Measurements from ENCODE around the gene RPS23.

DNA sequence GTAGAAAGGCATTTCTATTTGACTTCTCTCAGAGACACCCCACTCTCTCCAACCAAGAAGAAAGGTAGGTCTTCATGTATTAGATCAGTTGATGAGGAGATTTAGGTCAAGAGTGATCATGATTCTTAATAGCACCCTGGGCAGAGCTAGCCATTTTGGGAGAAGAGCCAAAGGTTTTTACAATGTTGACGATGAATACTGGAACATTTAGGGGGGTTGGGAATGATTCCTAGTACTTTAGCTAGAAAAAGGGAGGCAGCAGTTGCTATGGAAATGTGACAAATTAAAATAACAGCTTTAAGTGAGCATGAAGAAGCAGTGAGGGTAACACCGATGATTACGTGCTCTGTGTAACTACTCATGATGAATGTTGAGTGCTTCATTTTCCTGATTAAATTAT, 9.5 kb upstream of the RPS23 start:
- TF ChIP-seq, protein P1, sequence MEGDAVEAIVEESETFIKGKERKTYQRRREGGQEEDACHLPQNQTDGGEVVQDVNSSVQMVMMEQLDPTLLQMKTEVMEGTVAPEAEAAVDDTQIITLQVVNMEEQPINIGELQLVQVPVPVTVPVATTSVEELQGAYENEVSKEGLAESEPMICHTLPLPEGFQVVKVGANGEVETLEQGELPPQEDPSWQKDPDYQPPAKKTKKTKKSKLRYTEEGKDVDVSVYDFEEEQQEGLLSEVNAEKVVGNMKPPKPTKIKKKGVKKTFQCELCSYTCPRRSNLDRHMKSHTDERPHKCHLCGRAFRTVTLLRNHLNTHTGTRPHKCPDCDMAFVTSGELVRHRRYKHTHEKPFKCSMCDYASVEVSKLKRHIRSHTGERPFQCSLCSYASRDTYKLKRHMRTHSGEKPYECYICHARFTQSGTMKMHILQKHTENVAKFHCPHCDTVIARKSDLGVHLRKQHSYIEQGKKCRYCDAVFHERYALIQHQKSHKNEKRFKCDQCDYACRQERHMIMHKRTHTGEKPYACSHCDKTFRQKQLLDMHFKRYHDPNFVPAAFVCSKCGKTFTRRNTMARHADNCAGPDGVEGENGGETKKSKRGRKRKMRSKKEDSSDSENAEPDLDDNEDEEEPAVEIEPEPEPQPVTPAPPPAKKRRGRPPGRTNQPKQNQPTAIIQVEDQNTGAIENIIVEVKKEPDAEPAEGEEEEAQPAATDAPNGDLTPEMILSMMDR (IDR thresholded peaks at IDR 0.05): no peak
- TF ChIP-seq, protein P2, sequence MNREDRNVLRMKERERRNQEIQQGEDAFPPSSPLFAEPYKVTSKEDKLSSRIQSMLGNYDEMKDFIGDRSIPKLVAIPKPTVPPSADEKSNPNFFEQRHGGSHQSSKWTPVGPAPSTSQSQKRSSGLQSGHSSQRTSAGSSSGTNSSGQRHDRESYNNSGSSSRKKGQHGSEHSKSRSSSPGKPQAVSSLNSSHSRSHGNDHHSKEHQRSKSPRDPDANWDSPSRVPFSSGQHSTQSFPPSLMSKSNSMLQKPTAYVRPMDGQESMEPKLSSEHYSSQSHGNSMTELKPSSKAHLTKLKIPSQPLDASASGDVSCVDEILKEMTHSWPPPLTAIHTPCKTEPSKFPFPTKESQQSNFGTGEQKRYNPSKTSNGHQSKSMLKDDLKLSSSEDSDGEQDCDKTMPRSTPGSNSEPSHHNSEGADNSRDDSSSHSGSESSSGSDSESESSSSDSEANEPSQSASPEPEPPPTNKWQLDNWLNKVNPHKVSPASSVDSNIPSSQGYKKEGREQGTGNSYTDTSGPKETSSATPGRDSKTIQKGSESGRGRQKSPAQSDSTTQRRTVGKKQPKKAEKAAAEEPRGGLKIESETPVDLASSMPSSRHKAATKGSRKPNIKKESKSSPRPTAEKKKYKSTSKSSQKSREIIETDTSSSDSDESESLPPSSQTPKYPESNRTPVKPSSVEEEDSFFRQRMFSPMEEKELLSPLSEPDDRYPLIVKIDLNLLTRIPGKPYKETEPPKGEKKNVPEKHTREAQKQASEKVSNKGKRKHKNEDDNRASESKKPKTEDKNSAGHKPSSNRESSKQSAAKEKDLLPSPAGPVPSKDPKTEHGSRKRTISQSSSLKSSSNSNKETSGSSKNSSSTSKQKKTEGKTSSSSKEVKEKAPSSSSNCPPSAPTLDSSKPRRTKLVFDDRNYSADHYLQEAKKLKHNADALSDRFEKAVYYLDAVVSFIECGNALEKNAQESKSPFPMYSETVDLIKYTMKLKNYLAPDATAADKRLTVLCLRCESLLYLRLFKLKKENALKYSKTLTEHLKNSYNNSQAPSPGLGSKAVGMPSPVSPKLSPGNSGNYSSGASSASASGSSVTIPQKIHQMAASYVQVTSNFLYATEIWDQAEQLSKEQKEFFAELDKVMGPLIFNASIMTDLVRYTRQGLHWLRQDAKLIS (CRISPR knock-in tag; IDR thresholded peaks at IDR 0.05; ENCODE audit: borderline replicate concordance): no peak
- TF ChIP-seq IRF2 (CRISPR knock-in tag; IDR thresholded peaks at IDR 0.05; ENCODE audit: borderline replicate concordance, low read depth) (no peak), CBFB (CRISPR knock-in tag; IDR thresholded peaks at IDR 0.05; ENCODE audit: low read depth) (no peak), ZNF423 (CRISPR knock-in tag; IDR thresholded peaks at IDR 0.05) (no peak), CREB1 (CRISPR knock-in tag; IDR thresholded peaks at IDR 0.05) (no peak), FOXJ3 (CRISPR knock-in tag; IDR thresholded peaks at IDR 0.05; ENCODE audit: borderline replicate concordance) (no peak), TEAD1 (CRISPR knock-in tag; IDR thresholded peaks at IDR 0.05) (no peak)
- TF ChIP-seq, protein P3, sequence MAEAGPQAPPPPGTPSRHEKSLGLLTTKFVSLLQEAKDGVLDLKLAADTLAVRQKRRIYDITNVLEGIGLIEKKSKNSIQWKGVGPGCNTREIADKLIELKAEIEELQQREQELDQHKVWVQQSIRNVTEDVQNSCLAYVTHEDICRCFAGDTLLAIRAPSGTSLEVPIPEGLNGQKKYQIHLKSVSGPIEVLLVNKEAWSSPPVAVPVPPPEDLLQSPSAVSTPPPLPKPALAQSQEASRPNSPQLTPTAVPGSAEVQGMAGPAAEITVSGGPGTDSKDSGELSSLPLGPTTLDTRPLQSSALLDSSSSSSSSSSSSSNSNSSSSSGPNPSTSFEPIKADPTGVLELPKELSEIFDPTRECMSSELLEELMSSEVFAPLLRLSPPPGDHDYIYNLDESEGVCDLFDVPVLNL (CRISPR knock-in tag; IDR thresholded peaks at IDR 0.05; ENCODE audit: borderline replicate concordance, low read depth): no peak
- TF ChIP-seq, protein P4, sequence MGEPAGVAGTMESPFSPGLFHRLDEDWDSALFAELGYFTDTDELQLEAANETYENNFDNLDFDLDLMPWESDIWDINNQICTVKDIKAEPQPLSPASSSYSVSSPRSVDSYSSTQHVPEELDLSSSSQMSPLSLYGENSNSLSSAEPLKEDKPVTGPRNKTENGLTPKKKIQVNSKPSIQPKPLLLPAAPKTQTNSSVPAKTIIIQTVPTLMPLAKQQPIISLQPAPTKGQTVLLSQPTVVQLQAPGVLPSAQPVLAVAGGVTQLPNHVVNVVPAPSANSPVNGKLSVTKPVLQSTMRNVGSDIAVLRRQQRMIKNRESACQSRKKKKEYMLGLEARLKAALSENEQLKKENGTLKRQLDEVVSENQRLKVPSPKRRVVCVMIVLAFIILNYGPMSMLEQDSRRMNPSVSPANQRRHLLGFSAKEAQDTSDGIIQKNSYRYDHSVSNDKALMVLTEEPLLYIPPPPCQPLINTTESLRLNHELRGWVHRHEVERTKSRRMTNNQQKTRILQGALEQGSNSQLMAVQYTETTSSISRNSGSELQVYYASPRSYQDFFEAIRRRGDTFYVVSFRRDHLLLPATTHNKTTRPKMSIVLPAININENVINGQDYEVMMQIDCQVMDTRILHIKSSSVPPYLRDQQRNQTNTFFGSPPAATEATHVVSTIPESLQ (CRISPR knock-in tag; IDR thresholded peaks at IDR 0.05): no peak
- TF ChIP-seq, protein P5, sequence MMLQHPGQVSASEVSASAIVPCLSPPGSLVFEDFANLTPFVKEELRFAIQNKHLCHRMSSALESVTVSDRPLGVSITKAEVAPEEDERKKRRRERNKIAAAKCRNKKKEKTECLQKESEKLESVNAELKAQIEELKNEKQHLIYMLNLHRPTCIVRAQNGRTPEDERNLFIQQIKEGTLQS (CRISPR knock-in tag; conservative IDR thresholded peaks at IDR 0.05): no peak

Measured in WTC11 (cell line).